Adrenal gland (tissue), 12 donors: ENCODE measurements around the gene BMP6. TPM values are rescaled to one million over a fixed set of nuclear protein-coding genes. Genes with fewer than 3 reads are reported as not detected.

Experiments used
- DNase-seq, 7 donors: peaks; one replicate each; pipeline ENCODE4 v3.0.0-alpha.2; 2019 to 2020
- H3K27ac ChIP-seq, 5 donors: fragments of 200-600 bp; sonication (generic) in 4 of 5; 1 replicate in 3 of 5; 2 replicates in 2 of 5; pipeline versions ENCODE4 v1.5.1 to v1.8.0; 2016 to 2020; ENCODE audit warnings: mild to moderate bottlenecking in 1 of 5
- H3K27me3 ChIP-seq: fragments of 200-600 bp; 2 replicates; pipeline ENCODE4 v1.8.0; 2021
- H3K36me3 ChIP-seq, 2 donors: fragments of 200-600 bp; replicated peaks in 1 of 2; 1 replicate in 1 of 2; 2 replicates in 1 of 2; pipeline versions ENCODE4 v1.5.1 to v1.8.0; 2018 to 2022
- H3K4me1 ChIP-seq, 2 donors: fragments of 200-600 bp; replicated peaks in 1 of 2; 1 replicate in 1 of 2; 2 replicates in 1 of 2; pipeline versions ENCODE4 v1.5.1 to v1.8.0; 2018 to 2021
- H3K4me3 ChIP-seq, 4 donors: fragments of 200-600 bp; sonication (generic) in 3 of 4; one replicate each; pipeline ENCODE4 v1.5.1; 2016 to 2018
- H3K9me3 ChIP-seq, 3 donors: fragments of 200-600 bp; sonication (generic) in 1 of 3; replicated peaks in 1 of 3; 1 replicate in 2 of 3; 2 replicates in 1 of 3; pipeline versions ENCODE4 v1.5.1 to v1.8.0; 2016 to 2021
- POLR2A ChIP-seq, 2 donors: fragments of 450-650 bp; IDR thresholded peaks; one replicate each; pipeline ENCODE4 v1.6.1; 2017; ENCODE audit warnings: antibody characterized with exemption in 2 of 2, mild to moderate bottlenecking in 2 of 2, moderate library complexity in 1 of 2
- WGBS, 4 donors: extraction: QIAGEN DNeasy Blood & Tissue Kit in 2 of 4; methylation state at CpG; one replicate each; pipeline versions ENCODE4 v1.1.5 to v1.1.7; 2013 to 2017; 5-methylcytosine and 5-hydroxymethylcytosine counted together
- intact Hi-C, 2 donors: fragments of 100-400 bp; cut with DNase I; formaldehyde crosslinking; loops; one replicate each; pipeline versions ENCODE4 v1.14.1 to v1.15.0; 2022 to 2023
- polyA plus RNA-seq, 3 donors: library from polyadenylated mRNA; stranded (reverse); fragments of 200-250 nt in 2 of 3; fragments of 350-450 nt in 1 of 3; fragmentation: Illumina TruSeq in 1 of 3; extraction: RNeasy Lipid Tissue Mini Kit (QIAGEN cat#74804) in 1 of 3; gene quantifications; one replicate each; pipeline ENCODE4 v1.2.3, GENCODE V29; 2013 to 2014
- total RNA-seq, 9 donors: library from RNA; depleted of rRNA in 4 of 9; stranded (reverse); fragments of >200 nt in 4 of 9; fragments of 120-200 nt in 1 of 9; fragmentation: NEBNext Ultra II Directional in 1 of 9; extraction: Animal tissue kit (Norgen Biotek cat#: 25700) in 1 of 9; gene quantifications; one replicate each; pipeline versions ENCODE4 v1.1.0 to v1.2.4, GENCODE V29; 2013 to 2023
- TF ChIP-seq, protein P1 (sequence below), 6 experiments: fragments of 450-650 bp in 4 of 6; fragments of 200-600 bp in 2 of 6; sonication (generic) in 1 of 6; IDR thresholded peaks; 1 replicate in 5 of 6; 2 replicates in 1 of 6; pipeline versions ENCODE4 v1.5.1 to v1.8.0; 2016 to 2021; ENCODE audit warnings: antibody characterized with exemption in 6 of 6, mild to moderate bottlenecking in 2 of 6, moderate library complexity in 1 of 6
- donor health status: healthy with polysubstance abuse.
- donor health status: Bipolar disorder and iron deficiency.
- donor health status: DM: yes; HTN: yes; CAD: no.
- donor health status: DM: no; HTN: no; CAD: no.
- donor health status: DM: no; HTN: no; CAD: no.
- donor health status: DM: yes; HTN: yes; CAD: no.

The BMP6 gene
- total and polyA plus RNA-seq, 12 donors = 1.4 to 17.0 (median 4.2) TPM

DNA sequence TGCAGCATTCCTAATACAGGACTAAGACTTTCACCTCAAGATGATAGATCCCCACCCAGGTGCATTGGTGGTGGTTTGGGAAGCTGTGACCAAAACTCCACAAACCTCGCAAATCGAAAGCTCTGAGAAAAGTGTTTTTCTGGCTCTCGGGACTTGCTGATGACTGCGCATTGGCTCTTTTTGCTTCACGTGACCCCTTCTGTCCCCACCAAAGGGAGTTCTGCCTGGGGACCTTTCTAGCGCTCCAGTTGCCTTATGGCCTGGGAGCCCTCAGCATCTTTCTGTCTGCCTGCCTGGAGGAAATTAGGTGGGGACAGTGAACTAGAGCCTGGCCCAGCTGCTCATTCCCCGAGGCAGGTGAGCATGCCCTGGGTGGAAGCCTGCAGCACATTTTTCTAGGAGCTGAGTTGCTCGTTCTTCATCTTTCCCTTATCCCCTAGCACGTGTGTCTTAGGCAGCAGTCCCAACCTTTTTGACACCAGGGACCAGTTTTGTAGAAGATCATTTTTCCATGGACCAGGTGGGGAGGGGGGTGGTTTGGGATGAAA lies 94.5 kb downstream of the BMP6 start:
- Histone ChIP-seq H3K4me3 (no peak overlapping the region), H3K27me3 (no peaks in the 10 kb centered on the region), H3K27ac (no peak overlapping the region), H3K9me3 (no peaks in the 10 kb centered on the region), H3K4me1 (no peaks in the 10 kb centered on the region), H3K36me3 (no peaks in the 10 kb centered on the region)
- no peak for TF ChIP-seq POLR2A (IDR thresholded peaks at IDR 0.05)
- TF ChIP-seq, protein P1, sequence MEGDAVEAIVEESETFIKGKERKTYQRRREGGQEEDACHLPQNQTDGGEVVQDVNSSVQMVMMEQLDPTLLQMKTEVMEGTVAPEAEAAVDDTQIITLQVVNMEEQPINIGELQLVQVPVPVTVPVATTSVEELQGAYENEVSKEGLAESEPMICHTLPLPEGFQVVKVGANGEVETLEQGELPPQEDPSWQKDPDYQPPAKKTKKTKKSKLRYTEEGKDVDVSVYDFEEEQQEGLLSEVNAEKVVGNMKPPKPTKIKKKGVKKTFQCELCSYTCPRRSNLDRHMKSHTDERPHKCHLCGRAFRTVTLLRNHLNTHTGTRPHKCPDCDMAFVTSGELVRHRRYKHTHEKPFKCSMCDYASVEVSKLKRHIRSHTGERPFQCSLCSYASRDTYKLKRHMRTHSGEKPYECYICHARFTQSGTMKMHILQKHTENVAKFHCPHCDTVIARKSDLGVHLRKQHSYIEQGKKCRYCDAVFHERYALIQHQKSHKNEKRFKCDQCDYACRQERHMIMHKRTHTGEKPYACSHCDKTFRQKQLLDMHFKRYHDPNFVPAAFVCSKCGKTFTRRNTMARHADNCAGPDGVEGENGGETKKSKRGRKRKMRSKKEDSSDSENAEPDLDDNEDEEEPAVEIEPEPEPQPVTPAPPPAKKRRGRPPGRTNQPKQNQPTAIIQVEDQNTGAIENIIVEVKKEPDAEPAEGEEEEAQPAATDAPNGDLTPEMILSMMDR (IDR thresholded peaks at IDR 0.05) = no peak
- DNase-seq = no peak
- WGBS, 4 donors = 81 to 89% (median 84%) methylated on average over 8 to 9 of the region's 9 CpGs
- intact Hi-C loops = no loop called here

DNA sequence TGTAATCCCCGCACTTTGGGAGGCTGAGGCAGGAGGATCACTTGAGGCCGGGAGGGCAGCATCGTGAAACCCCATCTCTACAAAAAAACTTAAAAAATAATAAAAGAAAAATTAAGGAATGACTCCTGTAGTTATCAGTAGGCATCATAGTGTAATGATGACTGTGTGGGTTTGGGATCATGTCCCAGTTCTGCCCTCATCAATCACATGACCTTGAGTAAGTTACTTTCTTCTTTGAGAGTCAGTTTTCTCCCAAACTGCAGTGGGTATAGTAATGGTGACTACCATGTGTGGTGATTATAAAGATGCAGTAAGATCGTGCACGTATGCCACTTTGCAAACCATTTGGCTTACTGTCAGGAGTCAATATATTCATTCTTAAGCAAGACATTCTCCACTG lies 95.5 kb downstream of the BMP6 start:
- TF ChIP-seq, protein P1 (IDR thresholded peaks at IDR 0.05) = no peak
- TF ChIP-seq POLR2A (IDR thresholded peaks at IDR 0.05) = no peak

DNA sequence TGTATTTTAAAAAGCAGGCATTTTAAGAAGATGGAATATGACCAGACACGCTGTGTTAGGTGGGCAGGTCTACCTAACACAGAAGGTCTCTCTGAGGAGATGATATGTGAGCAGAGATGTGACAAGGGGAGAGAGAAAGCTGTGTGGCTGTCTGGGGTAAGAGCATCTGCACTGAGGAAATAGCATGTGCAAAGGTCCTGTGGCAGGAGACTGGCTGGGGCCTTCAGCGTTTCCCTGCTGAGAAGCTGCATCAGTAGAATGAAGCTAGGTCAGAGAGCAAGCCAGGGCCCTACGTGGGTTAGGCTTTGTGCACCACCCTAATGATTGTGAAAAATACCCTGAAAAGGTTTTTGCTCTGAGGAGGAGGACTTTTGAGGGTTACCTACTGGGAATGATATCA lies 97.7 kb downstream of the BMP6 start:
- no peaks in the 10 kb centered on the region for H3K36me3 ChIP-seq
- intact Hi-C loops = no loop called here
- WGBS, 4 donors = 94 to 96% (median 95%) methylated on average over 3 of the region's 3 CpGs
- H3K9me3 ChIP-seq = no peaks in the 10 kb centered on the region
- no peaks in the 10 kb centered on the region for H3K4me1 ChIP-seq
- DNase-seq = no peak
- no peak overlapping the region for H3K4me3 ChIP-seq
- no peaks in the 10 kb centered on the region for H3K27me3 ChIP-seq
- H3K27ac ChIP-seq = no peak overlapping the region
- TF ChIP-seq, protein P1 (IDR thresholded peaks at IDR 0.05) = no peak
- no peak for TF ChIP-seq POLR2A (IDR thresholded peaks at IDR 0.05)

More for the DNA sequence above, 95.5 kb downstream of the BMP6 start:
- Histone ChIP-seq H3K36me3 (no peaks in the 10 kb centered on the region), H3K9me3 (no peaks in the 10 kb centered on the region), H3K4me3 (no peak overlapping the region), H3K27ac (no peak overlapping the region), H3K4me1 (no peaks in the 10 kb centered on the region), H3K27me3 (no peaks in the 10 kb centered on the region)
- WGBS, 4 donors = 52 to 67% (median 56%) methylated on average over 5 of the region's 5 CpGs
- intact Hi-C loops = no loop called here
- DNase-seq = peak; percentile 33 to 64 (median 49)

DNA sequence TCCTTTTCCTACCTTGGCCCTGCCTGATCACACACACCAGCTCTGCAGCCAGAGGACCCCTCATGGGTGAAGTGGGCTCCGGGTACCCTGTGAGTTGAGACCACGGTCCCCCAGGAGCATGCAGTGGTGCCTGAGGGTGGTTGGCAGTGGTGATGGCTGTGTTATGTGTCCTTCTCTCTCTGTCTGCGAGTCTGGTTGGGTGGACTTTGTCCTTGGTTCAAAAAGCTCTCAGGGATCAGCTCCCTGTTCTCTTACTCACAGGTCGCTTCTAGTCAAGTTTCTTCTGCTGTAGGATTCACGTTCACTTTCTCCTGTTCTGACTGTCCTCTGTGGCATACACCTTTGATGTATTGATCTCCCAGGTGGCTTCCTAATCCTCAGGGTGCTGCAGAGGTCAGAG lies 100.1 kb downstream of the BMP6 start:
- H3K4me1 ChIP-seq = no peaks in the 10 kb centered on the region
- DNase-seq = no peak
- no peaks in the 10 kb centered on the region for H3K36me3 ChIP-seq
- no peaks in the 10 kb centered on the region for H3K27me3 ChIP-seq
- intact Hi-C loops = no loop called here
- TF ChIP-seq POLR2A (IDR thresholded peaks at IDR 0.05) = no peak
- TF ChIP-seq, protein P1 (IDR thresholded peaks at IDR 0.05) = no peak
- no peaks in the 10 kb centered on the region for H3K9me3 ChIP-seq
- no peak overlapping the region for H3K4me3 ChIP-seq
- H3K27ac ChIP-seq = no peak overlapping the region
- WGBS, 4 donors = 88 to 96% (median 90%) methylated on average over 5 of the region's 5 CpGs
